Fibroblast of pulmonary artery (primary cell): ENCODE results near the gene COG5.

Source experiments
- DNase-seq: peaks from one replicate; pipeline ENCODE4 v3.0.0-alpha.2; 2010; ENCODE audit warnings: low read depth
- H3K4me3 ChIP-seq: replicated peaks from 2 replicates; pipeline ENCODE4 v1.5.1; 2011; ENCODE audit warnings: low read depth, mild to moderate bottlenecking, control low read depth, low read length, moderate library complexity
- CTCF ChIP-seq: IDR thresholded peaks from 2 replicates; pipeline ENCODE4 v1.5.1; 2011; ENCODE audit warnings: mild to moderate bottlenecking, control low read depth, low read length, inconsistent platforms; ENCODE audit errors: missing control alignments

Gene COG5

GRCh38 chr7:107179326-107180164 is 384.2 kb downstream of the COG5 start:
- no peak overlapping the region for H3K4me3 ChIP-seq
- no peak for TF ChIP-seq CTCF
- peak; percentile 31 for DNase-seq

- no peak for TF ChIP-seq CTCF
- H3K4me3 ChIP-seq: no peak overlapping the region
- no peak for DNase-seq
Observed at GRCh38 chr7:107173691-107174406, 389.9 kb downstream of the COG5 start.

GRCh38 chr7:107173191-107173590 is 390.5 kb downstream of the COG5 start:
- H3K4me3 ChIP-seq: no peak overlapping the region
- no peak for DNase-seq

GRCh38 chr7:107172276-107173032 is 391.3 kb downstream of the COG5 start:
- DNase-seq: no peak
- H3K4me3 ChIP-seq: no peak overlapping the region
- no peak for TF ChIP-seq CTCF

More at GRCh38 chr7:107173191-107173590, 390.5 kb downstream of the COG5 start:
- TF ChIP-seq CTCF: no peak

- no peak overlapping the region for H3K4me3 ChIP-seq
- no peak for TF ChIP-seq CTCF
- DNase-seq: no peak
Observed at GRCh38 chr7:107171496-107171895, 392.2 kb downstream of the COG5 start.

- DNase-seq: no peak
- peak overlapping the region; percentile 65 for H3K4me3 ChIP-seq
- no peak for TF ChIP-seq CTCF
Observed at GRCh38 chr7:107170051-107170915, 393.4 kb downstream of the COG5 start.
